GM18508 (cell line): ENCODE measurements around the gene WDFY1.
"Not testable (repeated sequence)": the region's sequence is repeated elsewhere in the genome, so short reads cannot be mapped to it uniquely, and the experiment has no call there.

Experiments
- ATAC-seq: cut with Tn5 transposase; IDR thresholded peaks from one replicate; pipeline ENCODE4 v1.9.1; 2021; ENCODE audit warnings: moderate number of reproducible peaks; ENCODE audit not compliant: insufficient read depth, unreplicated experiment

WDFY1 gene

GRCh38 chr2:223957092-223957851 lies 12.1 kb upstream of the WDFY1 start, which contains the start of gene MRPL44:
Gene MRPL44, plus strand, starts transcription at chr2:223957463. Its CDS starts 10 bp downstream, at chr2:223957473.
- peak; percentile 71 for ATAC-seq

- ATAC-seq = no peak
These were observed 11.2 kb upstream of the WDFY1 start for GRCh38 chr2:223956300-223956699.

- ATAC-seq = no peak
These were observed 9.3 kb upstream of the WDFY1 start for GRCh38 chr2:223954401-223954800.

- ATAC-seq = no peak
These were observed 7.3 kb upstream of the WDFY1 start for GRCh38 chr2:223952280-223952968.

- ATAC-seq = no peak
These were observed 5.6 kb upstream of the WDFY1 start for GRCh38 chr2:223950448-223951347.

GRCh38 chr2:223949241-223949840 lies 4.2 kb upstream of the WDFY1 start:
- no peak for ATAC-seq

- ATAC-seq = no peak
These were observed 2.6 kb upstream of the WDFY1 start for GRCh38 chr2:223947711-223948205.

- ATAC-seq = no peak
These were observed 620 bp upstream of the WDFY1 start for GRCh38 chr2:223945755-223946154.

GRCh38 chr2:223944166-223944702 lies 901 bp downstream of the WDFY1 start:
- no peak for ATAC-seq

- no peak for ATAC-seq
These were observed 1.6 kb downstream of the WDFY1 start for GRCh38 chr2:223943561-223944008.

GRCh38 chr2:223943135-223943534 lies 2.0 kb downstream of the WDFY1 start:
- ATAC-seq = no peak

- ATAC-seq = peak; percentile 53
These were observed 3.4 kb downstream of the WDFY1 start for GRCh38 chr2:223941579-223942277.

GRCh38 chr2:223939438-223939837 lies 5.7 kb downstream of the WDFY1 start:
- not testable (repeated sequence) for ATAC-seq

- ATAC-seq = no peak
These were observed 7.6 kb downstream of the WDFY1 start for GRCh38 chr2:223937535-223937934.

- no peak for ATAC-seq
These were observed 8.2 kb downstream of the WDFY1 start for GRCh38 chr2:223936862-223937326.

GRCh38 chr2:223935459-223936125 lies 9.5 kb downstream of the WDFY1 start:
- no peak for ATAC-seq

GRCh38 chr2:223934870-223935269 lies 10.3 kb downstream of the WDFY1 start:
- ATAC-seq = no peak
